Kidney glomerular epithelial cell (primary cell): ENCODE measurements around the gene ARF1.

Source experiments
- DNase-seq: peaks from one replicate; lab custom pipeline; 2025; lab: John Stamatoyannopoulos, UW

Gene ARF1

DNA sequence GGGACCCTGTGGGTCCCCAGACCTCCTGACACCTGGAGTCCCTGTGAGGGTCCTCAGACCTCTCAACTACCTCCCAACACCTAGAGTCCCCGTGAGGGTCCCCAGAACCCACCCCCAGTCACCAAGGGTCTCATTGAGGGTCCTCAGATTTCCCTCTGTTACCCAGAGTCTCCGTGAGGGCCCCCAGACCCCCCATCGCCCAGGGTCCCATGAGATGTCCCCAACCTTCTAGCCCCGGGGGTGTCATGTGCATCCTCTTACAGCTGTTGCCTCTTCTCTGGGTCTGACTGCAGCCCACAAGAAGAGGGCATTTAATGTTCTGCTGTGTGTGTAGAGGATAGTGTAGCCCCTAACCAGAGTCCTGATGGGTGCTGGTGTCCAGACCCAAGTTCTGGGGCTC, 65.3 kb downstream of the ARF1 start:
- DNase-seq = no peak

DNA sequence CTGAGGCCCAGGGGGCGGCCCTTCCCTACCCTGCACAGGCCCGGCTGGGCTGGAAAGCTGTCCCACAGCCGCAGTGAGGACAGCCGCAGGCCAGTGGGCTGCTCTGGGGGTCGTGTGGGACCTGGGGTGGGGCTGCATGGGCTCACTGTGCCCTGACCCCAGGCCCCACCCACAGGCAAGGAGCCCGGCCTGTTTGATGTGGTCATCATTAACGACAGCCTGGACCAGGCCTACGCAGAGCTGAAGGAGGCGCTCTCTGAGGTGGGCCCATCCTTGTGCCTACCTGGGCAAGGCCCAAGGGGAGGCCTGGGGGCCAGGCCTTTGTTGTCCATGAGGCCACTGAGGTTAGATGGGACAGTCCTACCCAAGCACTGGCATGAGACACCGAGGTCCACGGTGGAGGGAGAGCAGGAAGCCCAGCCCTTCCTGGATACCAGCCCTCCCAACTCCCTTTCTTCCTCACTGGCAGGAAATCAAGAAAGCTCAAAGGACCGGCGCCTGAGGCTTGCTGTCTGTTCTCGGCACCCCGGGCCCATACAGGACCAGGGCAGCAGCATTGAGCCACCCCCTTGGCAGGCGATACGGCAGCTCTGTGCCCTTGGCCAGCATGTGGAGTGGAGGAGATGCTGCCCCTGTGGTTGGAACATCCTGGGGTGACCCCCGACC, 65.8 kb downstream of the ARF1 start:
- DNase-seq = no peak
